ENCODE measurements around the gene SLC34A1. TPM values are rescaled to one million over a fixed set of nuclear protein-coding genes. Genes with fewer than 3 reads are reported as not detected.
"Not testable (repeated sequence)": the region's sequence is repeated elsewhere in the genome, so short reads cannot be mapped to it uniquely, and the experiment has no call there.

The SLC34A1 gene
- total RNA-seq, 2 donors from 2014 or later, result 0.07 to 0.19 TPM

DNA sequence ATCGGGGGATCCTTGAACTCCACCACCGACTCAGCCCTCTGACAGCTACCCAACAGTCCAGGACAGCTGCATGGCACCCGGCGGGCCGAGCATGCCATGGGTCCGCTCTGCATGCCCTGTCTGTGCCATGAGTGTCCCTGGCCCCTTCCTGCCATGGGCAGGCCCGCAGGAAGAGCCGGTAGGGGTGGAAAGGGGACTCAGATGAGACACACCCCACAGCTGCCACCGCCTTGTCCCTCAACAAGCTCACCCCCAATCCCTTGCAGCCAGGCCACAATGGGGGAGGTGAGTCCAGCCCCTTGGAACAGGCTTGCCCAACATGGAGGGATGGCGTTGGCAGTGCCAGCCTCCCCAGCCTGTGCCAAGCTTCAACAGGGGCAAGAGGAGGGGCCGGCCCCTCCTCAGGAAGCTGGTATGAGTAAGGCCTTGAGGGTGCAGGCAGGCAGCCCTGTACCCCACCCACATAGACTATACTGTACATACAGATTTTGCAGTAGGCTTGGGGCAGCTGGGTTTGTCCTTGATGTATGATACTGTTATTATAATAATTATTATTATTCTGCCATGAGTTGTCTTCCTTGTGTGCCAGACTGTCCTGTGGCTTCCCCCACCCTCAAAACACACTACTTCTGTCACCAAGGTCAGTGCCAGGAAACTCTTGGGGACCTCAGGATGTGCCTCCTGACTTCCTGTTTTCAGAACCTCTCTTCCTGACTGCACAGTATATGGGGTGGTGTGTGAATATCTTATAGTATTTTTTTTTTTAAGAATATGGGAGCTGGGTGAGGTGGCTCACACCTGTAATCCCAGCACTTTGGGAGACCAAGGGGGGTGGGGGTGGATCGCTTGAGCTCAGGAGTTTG is 12.0 kb upstream of the SLC34A1 start:
- H3K36me3 Mint-ChIP-seq, result peaks cover 14 to 24% of the 10 kb centered on the region in 2 donors
- DNase-seq (ENCODE audit: low spot score in 2 of 2), result no peak
- H3K27ac Mint-ChIP-seq, result peak overlapping the region; percentile 78 to 93
- peak; percentile 53 to 73 for ATAC-seq
- H3K9me3 Mint-ChIP-seq, result no peaks in the 10 kb centered on the region

GRCh38 chr5:177372910-177373309 is 11.3 kb upstream of the SLC34A1 start:
- DNase-seq (ENCODE audit: low spot score in 2 of 2) (no peak), ATAC-seq (peak; percentile 45 to 49)
- no peaks in the 10 kb centered on the region for H3K9me3 Mint-ChIP-seq
- peak overlapping the region; percentile 78 to 93 for H3K27ac Mint-ChIP-seq
- peaks cover 14 to 24% of the 10 kb centered on the region in 2 donors for H3K36me3 Mint-ChIP-seq

DNA sequence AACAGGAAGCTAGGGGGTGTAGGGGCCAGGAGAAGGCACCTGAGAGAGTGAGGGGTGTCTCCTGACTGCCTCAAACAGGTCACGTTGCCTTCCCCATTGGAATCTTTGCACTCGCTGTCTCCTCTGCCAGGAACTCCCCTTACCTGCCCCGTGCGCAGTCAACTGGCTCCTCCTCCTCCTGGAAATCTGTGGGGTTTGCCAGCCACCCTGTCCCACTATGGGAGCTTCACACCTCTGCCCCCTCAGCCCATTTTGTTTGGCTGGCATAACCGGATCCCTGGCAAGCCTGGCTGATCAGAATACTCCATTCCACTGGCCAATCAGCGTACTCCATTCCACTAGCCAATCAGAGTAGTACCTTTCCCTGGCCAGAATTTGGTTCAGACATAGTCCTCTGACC is 10.4 kb upstream of the SLC34A1 start:
- ATAC-seq, result no peak
- peak overlapping the region; percentile 78 to 87 for H3K27ac Mint-ChIP-seq
- DNase-seq (ENCODE audit: low spot score in 2 of 2), result no peak
- peaks cover 7 to 18% of the 10 kb centered on the region in 2 donors for H3K36me3 Mint-ChIP-seq
- H3K9me3 Mint-ChIP-seq, result no peaks in the 10 kb centered on the region

GRCh38 chr5:177374211-177374610 is 10.0 kb upstream of the SLC34A1 start:
- Mint-ChIP-seq H3K27ac (peak overlapping the region in 1 of 2 donors; percentile 78), H3K36me3 (peaks cover 3 to 14% of the 10 kb centered on the region in 2 donors), H3K9me3 (no peaks in the 10 kb centered on the region)
- ATAC-seq, result no peak
- DNase-seq (ENCODE audit: low spot score in 2 of 2), result no peak

DNA sequence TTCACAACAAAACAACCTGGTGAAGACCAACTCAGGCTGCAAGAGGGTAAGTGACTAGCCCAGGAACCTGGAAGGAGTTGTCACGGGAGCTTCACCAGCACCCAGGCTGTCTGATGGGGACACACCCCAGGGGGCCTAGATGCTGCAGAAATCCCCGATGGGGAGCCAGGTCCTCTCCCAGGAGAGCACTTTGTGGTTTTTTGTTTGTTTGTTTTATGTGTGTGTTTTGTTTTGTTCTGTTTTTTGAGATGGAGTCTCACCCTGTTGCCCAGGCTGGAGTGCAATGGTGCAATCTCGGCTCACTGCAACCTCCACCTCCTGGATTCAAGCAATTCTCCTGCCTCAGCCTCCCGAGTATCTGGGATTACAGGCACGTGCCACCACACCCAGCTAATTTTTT is 8.7 kb upstream of the SLC34A1 start:
- ATAC-seq; DNase-seq (ENCODE audit: low spot score in 2 of 2); H3K9me3 Mint-ChIP-seq; H3K27ac Mint-ChIP-seq; H3K36me3 Mint-ChIP-seq: not testable (repeated sequence)

DNA sequence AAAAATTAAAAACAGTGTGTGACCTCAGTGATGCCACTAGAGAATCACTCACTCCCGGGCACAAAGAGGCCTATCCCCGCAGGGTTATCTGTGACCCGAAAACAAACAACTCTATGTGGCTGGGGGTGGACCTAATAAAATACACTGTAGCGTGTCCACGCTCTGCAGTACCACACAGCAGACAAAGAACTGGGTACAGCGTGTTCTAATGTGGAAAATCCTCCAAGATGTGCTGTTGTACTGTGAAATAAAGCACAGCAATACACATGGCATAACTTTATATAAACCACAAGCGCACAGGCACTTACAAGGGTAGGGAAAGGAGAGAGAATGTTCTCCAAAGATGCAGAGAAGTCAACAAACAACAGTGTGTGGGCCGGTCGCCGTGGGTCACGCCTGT is 8.1 kb upstream of the SLC34A1 start:
- Mint-ChIP-seq H3K9me3 (no peaks in the 10 kb centered on the region), H3K27ac (no peak overlapping the region), H3K36me3 (peaks cover 0 to 6% of the 10 kb centered on the region in 2 donors)
- DNase-seq (ENCODE audit: low spot score in 2 of 2), result no peak
- ATAC-seq, result no peak

DNA sequence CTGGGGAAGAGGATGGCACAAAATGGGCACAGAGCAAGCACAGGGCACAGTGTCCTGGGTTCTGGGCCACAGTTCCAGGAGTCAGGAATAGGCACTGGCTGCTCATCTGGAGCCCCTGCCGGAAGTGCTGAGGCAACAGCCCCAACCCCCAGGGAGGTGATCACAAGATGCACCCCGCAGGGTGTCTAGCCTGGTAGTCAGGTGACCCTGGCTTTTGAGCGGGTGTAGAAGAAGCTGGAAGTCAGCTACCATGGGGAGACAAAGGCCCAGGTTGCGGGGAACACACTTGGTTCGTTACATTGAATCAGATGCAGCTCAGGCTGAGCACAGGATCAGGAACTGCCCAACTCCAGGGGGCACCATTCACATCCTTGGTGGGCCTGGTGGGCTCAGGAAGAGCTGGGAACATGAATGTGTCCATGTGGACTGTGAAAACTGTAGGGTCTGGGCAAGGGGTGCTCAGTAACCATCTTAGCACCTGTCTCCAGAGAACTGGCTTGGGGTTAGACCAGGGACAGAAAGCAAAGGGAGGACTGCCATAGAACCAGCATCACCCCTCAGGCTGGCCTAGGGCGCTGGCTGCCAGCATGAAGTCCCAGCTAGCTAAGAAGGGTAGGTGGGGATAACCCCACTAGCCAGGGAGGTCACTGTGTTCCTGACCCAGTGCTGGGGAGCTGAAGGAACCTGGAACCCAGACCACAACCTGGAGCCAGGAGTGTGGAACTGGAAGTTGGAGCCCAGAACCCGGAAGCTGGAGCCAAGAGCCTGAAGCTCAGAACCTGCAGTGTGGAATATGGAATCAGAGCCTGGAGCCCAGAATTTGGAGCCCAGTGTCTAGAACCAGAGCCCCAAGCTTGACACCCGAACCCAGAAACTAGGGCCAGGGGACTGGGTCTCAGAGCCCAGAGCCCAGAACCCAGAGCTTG is 6.1 kb upstream of the SLC34A1 start:
- no peaks in the 10 kb centered on the region for H3K9me3 Mint-ChIP-seq
- no peak for DNase-seq (ENCODE audit: low spot score in 2 of 2)
- peak overlapping the region; percentile 65 to 68 for H3K27ac Mint-ChIP-seq
- peaks cover 0 to 6% of the 10 kb centered on the region in 2 donors for H3K36me3 Mint-ChIP-seq
- ATAC-seq, result no peak

DNA sequence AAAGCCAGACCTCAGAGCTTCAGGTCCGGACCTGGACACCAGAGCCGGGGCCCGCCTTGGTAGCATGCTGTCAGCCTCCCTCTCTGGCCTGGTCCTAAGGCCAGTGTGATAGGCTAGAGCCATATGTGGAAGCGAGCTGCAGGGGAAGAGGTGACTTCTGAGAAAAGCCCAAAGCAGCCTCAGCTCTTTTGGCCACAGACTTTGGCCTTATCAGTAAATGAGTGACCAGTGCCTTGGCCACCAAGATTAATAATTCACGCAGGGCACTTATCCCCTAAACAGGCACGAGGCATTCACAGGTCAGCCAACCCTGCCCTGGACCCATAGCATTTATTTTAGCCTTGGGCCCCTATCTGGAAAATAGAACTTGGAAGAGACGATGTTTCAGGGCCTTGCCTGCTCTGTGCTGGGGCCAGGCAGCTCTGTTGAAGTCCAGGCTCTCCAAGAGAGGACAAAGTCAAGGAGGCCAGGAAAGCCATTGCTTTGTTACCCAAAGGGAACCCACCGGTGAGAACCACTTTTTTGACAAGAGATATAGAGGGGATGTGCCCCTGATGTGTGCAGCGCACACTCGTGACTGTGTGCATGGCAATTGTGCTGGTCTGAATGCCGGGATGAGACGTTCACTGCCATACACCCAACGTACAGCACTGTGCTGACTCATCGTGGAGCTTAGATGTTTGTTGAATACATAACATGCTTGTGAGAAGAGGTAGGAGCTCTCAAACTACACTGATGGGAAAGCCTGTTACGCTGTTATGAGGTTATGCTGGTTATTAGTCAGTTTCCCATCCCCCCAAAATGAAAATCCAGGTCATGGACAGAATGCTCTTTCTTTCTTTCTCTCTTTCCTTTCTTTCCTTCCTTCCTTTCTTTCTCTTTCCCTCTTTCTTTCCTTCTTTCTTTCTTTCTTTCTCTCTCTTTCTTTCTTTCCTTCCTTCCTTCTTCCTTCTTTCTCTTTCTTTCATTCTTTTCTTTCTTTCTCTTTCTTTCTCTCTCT is 5.0 kb upstream of the SLC34A1 start:
- ATAC-seq, result peak; percentile 84 to 99
- H3K36me3 Mint-ChIP-seq, result no peaks in the 10 kb centered on the region
- H3K9me3 Mint-ChIP-seq, result no peaks in the 10 kb centered on the region
- DNase-seq (ENCODE audit: low spot score in 2 of 2), result peak in 1 of 2 donors; percentile 60
- H3K27ac Mint-ChIP-seq, result peak overlapping the region; percentile 31 to 75

GRCh38 chr5:177380805-177381126 is 3.5 kb upstream of the SLC34A1 start:
- DNase-seq (ENCODE audit: low spot score in 2 of 2) (no peak), ATAC-seq (no peak)
- Mint-ChIP-seq H3K9me3 (no peaks in the 10 kb centered on the region), H3K27ac (no peak overlapping the region), H3K36me3 (no peaks in the 10 kb centered on the region)

- H3K27ac Mint-ChIP-seq, result peak overlapping the region; percentile 55 to 68
- peak; percentile 34 to 51 for ATAC-seq
- H3K36me3 Mint-ChIP-seq, result no peaks in the 10 kb centered on the region
These were observed 1.7 kb upstream of the SLC34A1 start for GRCh38 chr5:177382423-177383029.

GRCh38 chr5:177383181-177383580 is 1.1 kb upstream of the SLC34A1 start:
- H3K36me3 Mint-ChIP-seq, result no peaks in the 10 kb centered on the region
- H3K9me3 Mint-ChIP-seq, result no peaks in the 10 kb centered on the region
- ATAC-seq (no peak), DNase-seq (ENCODE audit: low spot score in 2 of 2) (no peak)
- peak overlapping the region in 1 of 2 donors; percentile 55 for H3K27ac Mint-ChIP-seq

More at GRCh38 chr5:177382423-177383029, 1.7 kb upstream of the SLC34A1 start:
- H3K9me3 Mint-ChIP-seq, result no peaks in the 10 kb centered on the region
- peak in 1 of 2 donors; percentile 41 for DNase-seq (ENCODE audit: low spot score in 2 of 2)

- ATAC-seq (no peak), DNase-seq (ENCODE audit: low spot score in 2 of 2) (no peak)
- Mint-ChIP-seq H3K27ac (no peak overlapping the region), H3K9me3 (no peaks in the 10 kb centered on the region), H3K36me3 (no peaks in the 10 kb centered on the region)
These were observed 1.5 kb downstream of the SLC34A1 start for GRCh38 chr5:177385720-177386119.

DNA sequence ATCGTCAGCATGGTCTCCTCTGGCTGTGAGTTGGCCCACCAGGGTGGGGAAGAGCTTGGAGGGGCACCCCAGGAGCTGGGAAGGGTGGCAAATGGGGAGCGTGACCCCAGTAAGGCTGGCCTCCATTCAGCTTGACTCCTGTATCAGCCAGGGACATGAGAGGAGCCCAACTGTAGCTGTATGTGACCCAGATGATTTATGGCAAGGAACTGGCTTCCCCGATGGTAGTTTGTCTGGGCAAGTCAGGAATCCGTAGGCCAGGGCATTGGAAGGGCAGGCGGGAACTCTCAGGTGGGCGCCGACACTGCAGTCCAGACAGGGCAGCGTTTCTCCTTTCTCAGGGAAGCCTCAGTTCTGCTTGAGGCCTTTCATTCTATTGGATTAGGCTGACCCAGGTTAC is 2.3 kb downstream of the SLC34A1 start:
- H3K27ac Mint-ChIP-seq, result no peak overlapping the region
- H3K9me3 Mint-ChIP-seq, result no peaks in the 10 kb centered on the region
- DNase-seq (ENCODE audit: low spot score in 2 of 2) (no peak), ATAC-seq (no peak)
- no peaks in the 10 kb centered on the region for H3K36me3 Mint-ChIP-seq

- no peak for DNase-seq (ENCODE audit: low spot score in 2 of 2)
- ATAC-seq, result no peak
- no peaks in the 10 kb centered on the region for H3K36me3 Mint-ChIP-seq
- H3K27ac Mint-ChIP-seq, result no peak overlapping the region
- H3K9me3 Mint-ChIP-seq, result no peaks in the 10 kb centered on the region
These were observed 3.2 kb downstream of the SLC34A1 start for GRCh38 chr5:177387405-177387804.

DNA sequence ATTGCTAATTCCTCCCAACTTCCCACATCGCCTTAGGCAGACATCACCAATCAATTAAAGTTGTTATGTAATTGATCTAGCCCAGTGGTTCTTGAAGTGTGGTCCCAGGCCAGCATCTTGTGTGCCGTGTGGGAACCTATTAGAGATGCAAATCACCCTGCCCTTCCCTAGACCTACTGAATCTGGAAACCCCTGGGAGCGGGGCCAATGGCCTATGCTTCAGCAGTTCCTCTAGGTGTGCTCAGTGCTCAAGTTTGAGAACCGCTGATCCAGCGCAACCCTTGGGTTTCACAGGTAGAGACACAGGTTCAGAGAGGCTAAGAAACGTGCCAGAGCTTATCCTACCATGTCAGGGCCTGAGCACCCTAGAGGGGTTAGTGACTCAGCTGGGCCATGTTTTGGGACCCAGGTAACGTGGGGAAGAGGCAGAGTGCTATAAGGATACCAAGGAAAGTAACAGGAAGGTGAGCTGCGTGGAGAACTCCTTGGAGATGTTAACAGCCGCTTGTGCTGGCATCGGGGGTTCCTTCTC is 4.4 kb downstream of the SLC34A1 start:
- ATAC-seq (no peak), DNase-seq (ENCODE audit: low spot score in 2 of 2) (no peak)
- Mint-ChIP-seq H3K27ac (peak overlapping the region; percentile 30 to 78), H3K36me3 (no peaks in the 10 kb centered on the region), H3K9me3 (no peaks in the 10 kb centered on the region)

Measured in activated naive CD4-positive, alpha-beta T cell treated with anti-CD3 and anti-CD28 coated beads, Interleukin-2, amount 50 U/mL, for 72 hours (primary cell).